Vein endothelial cell (primary cell): ENCODE measurements around the gene HNF4A. TPM values are rescaled to one million over a fixed set of nuclear protein-coding genes. Genes with fewer than 3 reads are reported as not detected.
A peak's percentile ranks its signal among the peaks of the same experiment; 100 is the strongest.

ENCODE experiments used
- small RNA-seq: library from RNA; depleted of rRNA; stranded (forward); fragments of <200 nt; gene quantifications from one replicate; pipeline ENCODE3, GENCODE V24; 2012
- total RNA-seq: library from RNA; depleted of rRNA; stranded (reverse); fragments of >200 nt; gene quantifications from 2 replicates; pipeline ENCODE4 v1.2.3, GENCODE V29; 2012

Gene HNF4A
- not detected in 2 replicates for total RNA-seq

DNA sequence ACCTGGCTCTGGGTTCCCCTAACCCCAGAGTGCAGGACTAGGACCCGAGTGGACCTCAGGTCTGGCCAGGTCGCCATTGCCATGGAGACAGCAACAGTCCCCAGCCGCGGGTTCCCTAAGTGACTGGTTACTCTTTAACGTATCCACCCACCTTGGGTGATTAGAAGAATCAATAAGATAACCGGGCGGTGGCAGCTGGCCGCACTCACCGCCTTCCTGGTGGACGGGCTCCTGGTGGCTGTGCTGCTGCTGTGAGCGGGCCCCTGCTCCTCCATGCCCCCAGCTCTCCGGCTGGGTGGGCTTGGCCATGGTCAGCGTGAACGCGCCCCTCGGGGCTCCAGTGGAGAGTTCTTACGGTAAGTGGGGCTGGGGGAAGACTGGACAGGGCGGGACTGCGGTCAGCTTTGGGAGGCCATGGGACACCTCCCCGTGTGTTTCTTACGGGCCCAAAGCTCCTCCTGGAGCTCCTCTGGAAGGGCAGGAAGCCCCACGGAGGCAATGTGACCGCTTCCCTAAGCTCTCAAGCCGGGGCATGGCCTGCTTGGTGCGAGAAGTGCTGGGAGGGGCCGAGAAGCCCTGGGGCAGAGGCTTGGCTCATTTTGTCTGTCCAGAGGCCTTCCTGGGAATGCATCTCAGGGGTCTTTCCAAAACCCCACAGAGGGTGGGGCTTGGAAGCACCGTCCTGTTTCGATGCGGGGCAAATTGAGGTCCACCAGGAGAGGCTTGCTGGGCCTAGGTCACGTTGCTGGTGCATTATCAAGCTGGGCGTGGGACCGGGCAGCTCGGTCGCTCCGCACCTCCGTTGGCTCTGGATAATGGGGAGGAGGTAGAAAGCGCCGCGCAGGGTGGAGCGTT lies at the start of gene HNF4A:
HNF4A (plus strand) TSS at position 202 of the 855 bp plus-strand sequence; CDS start at position 308, 106 bp downstream.

DNA sequence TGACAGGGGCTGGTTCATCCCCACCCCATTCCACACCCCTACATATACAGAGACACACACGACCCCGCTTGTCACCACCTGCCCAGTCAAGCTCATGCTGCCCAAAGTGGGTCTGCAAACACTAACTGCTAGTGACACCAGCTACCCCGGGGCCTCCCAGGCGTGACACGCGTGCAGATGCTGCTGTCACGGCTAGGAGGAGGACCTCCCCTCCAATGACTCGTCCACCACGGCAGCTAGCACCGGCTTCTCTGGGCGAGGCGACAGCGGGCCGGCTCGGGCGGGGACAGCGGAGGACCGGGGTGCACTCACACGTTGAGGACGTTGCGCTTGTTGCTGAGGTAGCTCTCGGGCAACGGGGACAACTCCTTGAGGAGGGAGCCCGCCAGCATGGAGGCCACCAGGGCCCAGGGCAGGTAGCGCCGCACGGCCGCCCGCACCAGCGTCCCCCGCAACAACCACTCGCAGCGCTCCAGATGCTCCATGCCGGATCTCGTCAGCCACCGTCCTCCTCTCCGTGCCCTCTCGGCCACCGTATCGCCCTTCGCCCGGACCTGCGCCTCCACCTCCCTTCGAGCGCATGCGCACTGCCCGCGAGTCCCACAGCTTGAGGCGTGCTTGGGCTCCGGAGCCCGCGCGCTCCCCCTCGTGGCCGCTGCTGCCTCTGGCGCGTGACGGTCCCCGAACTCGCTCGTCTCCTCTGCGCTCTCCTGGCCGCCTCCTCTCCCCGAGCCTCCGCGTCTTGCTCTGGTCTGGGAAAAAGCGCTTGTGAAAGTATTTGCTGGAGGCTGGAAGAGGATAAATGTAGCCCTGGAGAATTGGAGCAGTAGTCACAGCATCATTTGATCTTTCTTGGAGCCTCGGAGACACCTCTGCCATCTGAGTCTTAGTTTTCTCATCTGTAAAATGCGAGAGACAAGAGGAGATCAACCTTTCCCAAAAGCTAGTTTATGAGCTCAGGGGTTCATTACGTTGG lies 44.5 kb upstream of the HNF4A start, which contains the start of gene FITM2:
FITM2 (minus strand) TSS at position 539 of the 976 bp plus-strand sequence; CDS start at position 485, 54 bp downstream.

DNA sequence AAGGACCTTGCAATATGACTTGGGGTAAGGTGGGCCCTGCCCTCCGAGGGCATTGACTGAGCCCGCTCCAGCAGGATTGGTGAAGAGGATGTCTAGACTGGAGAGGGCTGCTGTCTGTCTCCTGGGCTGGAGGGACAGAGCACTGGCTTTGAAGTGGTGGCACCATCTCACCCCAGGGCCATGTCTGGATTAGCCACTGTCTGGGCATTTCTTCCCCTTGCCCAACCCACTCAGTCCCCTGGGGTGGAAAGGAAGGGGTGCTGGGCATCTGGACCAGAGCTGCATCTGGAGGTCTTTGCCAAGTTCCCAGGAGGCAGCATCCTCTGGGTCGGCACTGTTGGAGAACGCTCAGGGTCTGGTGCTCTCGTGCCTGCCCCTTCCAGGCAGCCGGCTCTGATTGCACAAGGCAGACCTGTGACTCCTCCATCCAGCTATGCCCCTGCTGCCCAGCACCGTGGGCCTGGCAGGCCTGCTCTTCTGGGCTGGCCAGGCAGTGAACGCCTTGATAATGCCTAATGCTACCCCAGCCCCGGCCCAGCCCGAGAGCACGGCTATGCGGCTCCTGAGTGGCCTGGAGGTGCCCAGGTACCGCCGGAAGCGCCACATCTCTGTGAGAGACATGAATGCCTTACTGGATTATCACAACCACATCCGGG lies 18.6 kb upstream of the HNF4A start, which contains the start of gene R3HDML:
R3HDML (plus strand) TSS at position 319 of the 656 bp plus-strand sequence; CDS start at position 434, 115 bp downstream.

DNA sequence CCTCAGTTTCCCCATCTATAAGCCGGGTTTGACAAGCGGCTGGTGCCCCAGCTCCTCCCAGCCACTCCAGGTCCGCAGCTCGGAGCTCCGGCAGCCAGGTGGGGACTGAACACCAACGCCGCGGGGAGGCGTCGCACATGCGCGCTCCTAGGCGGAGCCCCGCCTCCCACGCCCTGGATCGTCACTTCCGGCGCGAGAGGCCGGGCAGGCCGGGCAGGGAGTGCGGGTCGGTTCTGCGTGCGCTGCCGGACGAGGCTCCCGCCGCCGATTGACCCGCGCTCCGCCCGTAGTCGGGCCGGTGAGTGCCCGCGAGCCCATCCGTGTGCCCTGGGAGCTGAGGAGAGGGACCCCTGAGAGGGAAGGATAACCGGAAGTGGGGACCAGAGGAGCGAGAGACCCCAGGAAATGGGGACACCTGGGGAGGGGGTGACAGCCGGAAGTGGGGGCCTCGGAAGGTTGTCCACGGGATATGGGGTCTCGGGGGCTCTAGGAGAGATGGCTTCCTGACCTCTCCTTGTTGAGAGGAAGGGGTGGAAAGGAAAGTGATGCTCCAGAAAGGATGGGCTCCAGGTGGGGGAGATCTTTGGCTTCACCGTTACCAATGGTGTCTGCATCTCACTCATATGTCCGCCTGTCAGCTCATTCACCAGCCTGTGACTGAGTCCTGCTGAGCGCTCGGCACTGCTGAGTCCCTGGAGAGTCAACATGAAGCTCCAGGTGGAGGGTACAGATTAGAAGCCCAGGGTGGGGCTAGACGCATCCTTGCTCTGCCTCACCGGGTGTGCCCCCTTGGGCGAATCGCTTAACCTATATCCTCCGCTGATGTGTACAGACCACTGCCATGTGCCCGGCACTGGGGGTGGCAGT lies 120.4 kb downstream of the HNF4A start, which contains the start of gene TTPAL:
TTPAL (plus strand) TSS at position 181 of the 867 bp plus-strand sequence. CDS start 4,126 bp downstream, outside the sequence.

Small RNA genes lying within 50 kb of the gene (small RNA-seq; reads per million reads assigned to genes)
- gene MIR3646 (not detected), gene RF00019 (not detected), gene RPL37AP1 (0.27 reads per million, percentile 4 among the genes with 10 or more reads in this experiment)

Other genes starting within 250 kb of the HNF4A start
- gene JPH2, start 168.5 kb upstream of the HNF4A start, total RNA-seq = 0.33 and 0.38 TPM in 2 replicates
- 36.9 and 47.0 TPM in 2 replicates for gene OSER1, start 144.9 kb upstream of the HNF4A start, total RNA-seq
- not detected in 2 replicates for gene GDAP1L1, start 108.4 kb upstream of the HNF4A start, total RNA-seq
- 7.5 and 7.8 TPM in 2 replicates for gene FITM2, start 44.5 kb upstream of the HNF4A start, total RNA-seq
- not detected in 2 replicates for gene R3HDML, start 18.7 kb upstream of the HNF4A start, total RNA-seq
- gene TTPAL, start 120.2 kb downstream of the HNF4A start, total RNA-seq = 7.5 and 8.2 TPM in 2 replicates
- 111 and 135 TPM in 2 replicates for gene SERINC3, start 166.4 kb downstream of the HNF4A start, total RNA-seq
- gene PKIG, start 226.9 kb downstream of the HNF4A start, total RNA-seq = 258 and 286 TPM in 2 replicates